Testis (tissue), 3 donors: ENCODE results near the gene LST1. TPM values are rescaled to one million over a fixed set of nuclear protein-coding genes. Genes with fewer than 3 reads are reported as not detected.

Experiments used
- DNase-seq: peaks from one replicate; pipeline ENCODE4 v3.0.0-alpha.2; 2019
- H3K27ac ChIP-seq, 2 donors: fragments of 200-600 bp; sonication (generic); one replicate each; pipeline ENCODE4 v1.5.1; 2019
- H3K27me3 ChIP-seq: fragments of 200-600 bp; sonication (generic); one replicate; pipeline ENCODE4 v1.5.1; 2019
- H3K36me3 ChIP-seq: fragments of 200-600 bp; sonication (generic); one replicate; pipeline ENCODE4 v1.5.1; 2017; ENCODE audit warnings: low read depth; ENCODE audit errors: missing control alignments
- H3K4me1 ChIP-seq: fragments of 200-600 bp; sonication (generic); one replicate; pipeline ENCODE4 v1.5.1; 2019
- H3K4me3 ChIP-seq, 2 donors: fragments of 200-600 bp; sonication (generic); one replicate each; pipeline ENCODE4 v1.5.1; 2017 to 2019
- H3K9me3 ChIP-seq: fragments of 200-600 bp; sonication (generic); one replicate; pipeline ENCODE4 v1.5.1; 2017
- POLR2A ChIP-seq: fragments of 450-650 bp; IDR thresholded peaks from one replicate; pipeline ENCODE4 v1.6.1; 2017; ENCODE audit warnings: antibody characterized with exemption, mild to moderate bottlenecking, moderate library complexity
- WGBS, 2 donors: methylation state at CpG; one replicate each; pipeline ENCODE4 v1.1.5; 2018; 5-methylcytosine and 5-hydroxymethylcytosine counted together
- intact Hi-C: fragments of 100-400 bp; cut with DNase I; formaldehyde crosslinking; loops from one replicate; pipeline ENCODE4 v1.15.1; 2023; ENCODE audit warnings: low total_unique reads
- polyA plus RNA-seq: library from polyadenylated mRNA; stranded (reverse); fragments of 350-450 nt; fragmentation: Illumina TruSeq; extraction: RNeasy Lipid Tissue Mini Kit (QIAGEN cat#74804); gene quantifications from one replicate; pipeline ENCODE4 v1.2.3, GENCODE V29; 2014; ENCODE audit warnings: low read depth, low replicate concordance; ENCODE audit not compliant: insufficient read depth
- total RNA-seq, 2 donors: library from RNA; depleted of rRNA; stranded (reverse); fragments of >200 nt; gene quantifications; one replicate each; pipeline ENCODE4 v1.2.3, GENCODE V29; 2016
- TF ChIP-seq, protein P1 (sequence below), 3 experiments: fragments of 450-650 bp in 2 of 3; fragments of 200-600 bp in 1 of 3; sonication (generic) in 1 of 3; IDR thresholded peaks; one replicate each; pipeline ENCODE4 v1.5.1; 2016 to 2019; ENCODE audit warnings: antibody characterized with exemption in 3 of 3, mild to moderate bottlenecking in 2 of 3, moderate library complexity in 1 of 3

Gene LST1
- total and polyA plus RNA-seq, 3 donors from 2014 or later = 0.71 to 13.0 (median 1.2) TPM

DNA sequence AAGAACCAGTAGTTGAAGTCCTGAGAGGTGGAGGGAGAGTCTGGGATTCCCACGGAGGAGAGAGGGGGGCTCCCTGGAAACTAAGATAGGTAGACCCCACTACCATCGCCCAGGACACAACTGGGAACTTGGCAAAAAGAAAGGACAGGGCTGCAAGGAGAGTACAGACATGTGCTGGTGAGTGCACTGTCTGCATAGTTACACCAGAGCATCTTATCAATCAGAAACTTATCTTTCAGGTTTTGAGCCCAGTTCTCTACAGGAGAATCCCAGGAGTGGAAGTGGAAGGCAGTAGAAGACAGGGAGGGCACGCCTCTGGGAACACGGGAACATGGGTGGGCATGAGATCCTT lies 26.5 kb upstream of the LST1 start:
- Histone ChIP-seq H3K4me3 (no peak overlapping the region), H3K4me1 (no peaks in the 10 kb centered on the region), H3K36me3 (no peaks in the 10 kb centered on the region), H3K27ac (no peak overlapping the region), H3K27me3 (no peaks in the 10 kb centered on the region), H3K9me3 (no peaks in the 10 kb centered on the region)
- no peak for DNase-seq
- intact Hi-C loops = no loop called here
- TF ChIP-seq POLR2A = no peak
- TF ChIP-seq, protein P1, sequence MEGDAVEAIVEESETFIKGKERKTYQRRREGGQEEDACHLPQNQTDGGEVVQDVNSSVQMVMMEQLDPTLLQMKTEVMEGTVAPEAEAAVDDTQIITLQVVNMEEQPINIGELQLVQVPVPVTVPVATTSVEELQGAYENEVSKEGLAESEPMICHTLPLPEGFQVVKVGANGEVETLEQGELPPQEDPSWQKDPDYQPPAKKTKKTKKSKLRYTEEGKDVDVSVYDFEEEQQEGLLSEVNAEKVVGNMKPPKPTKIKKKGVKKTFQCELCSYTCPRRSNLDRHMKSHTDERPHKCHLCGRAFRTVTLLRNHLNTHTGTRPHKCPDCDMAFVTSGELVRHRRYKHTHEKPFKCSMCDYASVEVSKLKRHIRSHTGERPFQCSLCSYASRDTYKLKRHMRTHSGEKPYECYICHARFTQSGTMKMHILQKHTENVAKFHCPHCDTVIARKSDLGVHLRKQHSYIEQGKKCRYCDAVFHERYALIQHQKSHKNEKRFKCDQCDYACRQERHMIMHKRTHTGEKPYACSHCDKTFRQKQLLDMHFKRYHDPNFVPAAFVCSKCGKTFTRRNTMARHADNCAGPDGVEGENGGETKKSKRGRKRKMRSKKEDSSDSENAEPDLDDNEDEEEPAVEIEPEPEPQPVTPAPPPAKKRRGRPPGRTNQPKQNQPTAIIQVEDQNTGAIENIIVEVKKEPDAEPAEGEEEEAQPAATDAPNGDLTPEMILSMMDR (IDR thresholded peaks at IDR 0.05) = no peak
- WGBS, 2 donors = 77 to 84% methylated on average over 4 of the region's 4 CpGs

DNA sequence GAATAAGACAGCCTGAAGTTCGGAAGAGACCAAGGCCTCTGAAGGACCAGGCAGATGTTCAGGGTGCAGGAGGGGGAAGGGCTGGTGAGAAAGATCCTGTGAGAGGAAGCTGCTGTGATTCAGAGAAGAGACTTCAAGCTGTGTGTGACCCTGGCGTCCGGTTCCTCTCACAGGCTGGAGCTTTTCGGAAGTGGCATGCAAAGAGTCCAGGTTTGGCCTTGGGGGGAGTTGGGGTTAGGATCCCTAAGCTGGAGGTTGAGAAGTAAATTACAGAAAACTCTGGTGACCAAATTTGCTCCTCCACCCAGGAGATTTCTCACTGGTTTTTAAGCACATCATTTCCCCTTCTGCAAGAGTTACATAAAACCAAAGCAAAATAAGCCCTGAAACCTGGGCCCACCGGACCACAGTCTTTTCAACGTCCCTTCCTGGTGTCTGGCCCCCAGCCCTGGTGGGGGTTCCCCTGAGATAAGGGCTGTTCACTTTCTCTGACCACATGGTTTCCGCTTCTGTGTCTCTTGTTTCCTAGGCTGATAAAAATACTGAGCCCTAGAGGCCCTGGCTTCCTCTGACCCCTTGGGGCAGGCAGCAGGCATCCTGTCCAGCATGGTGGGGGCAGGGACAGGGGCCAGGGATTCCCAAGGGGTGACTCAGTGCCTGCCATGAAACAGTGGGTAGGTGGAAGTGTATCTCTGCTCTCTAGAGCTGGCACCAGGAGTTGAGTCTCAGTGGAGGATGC lies 25.9 kb upstream of the LST1 start:
- H3K9me3 ChIP-seq = no peaks in the 10 kb centered on the region
- H3K36me3 ChIP-seq = no peaks in the 10 kb centered on the region
- H3K4me3 ChIP-seq = no peak overlapping the region
- H3K4me1 ChIP-seq = no peaks in the 10 kb centered on the region
- no peaks in the 10 kb centered on the region for H3K27me3 ChIP-seq
- WGBS, 2 donors = 68 to 69% methylated on average over 7 of the region's 7 CpGs
- intact Hi-C loops = no loop called here
- TF ChIP-seq, protein P1 (IDR thresholded peaks at IDR 0.05) = no peak
- no peak for TF ChIP-seq POLR2A
- no peak overlapping the region for H3K27ac ChIP-seq
- no peak for DNase-seq

DNA sequence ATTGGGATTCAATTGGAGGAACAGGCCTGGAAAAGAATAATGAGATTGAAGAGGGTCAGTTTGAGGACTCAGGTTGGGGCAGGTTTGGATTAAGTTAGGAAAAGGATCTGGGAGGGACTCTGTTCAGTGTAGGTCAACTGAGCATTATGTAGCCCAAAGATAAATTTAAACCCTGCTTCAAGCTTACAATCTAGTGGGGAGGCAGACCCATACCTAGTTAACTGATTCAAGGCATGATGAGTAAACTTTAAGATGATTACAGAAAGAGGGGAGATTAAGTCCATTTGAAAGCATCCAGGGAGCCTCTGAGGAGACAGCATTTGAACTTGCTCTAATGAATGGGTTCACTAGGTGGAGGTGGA lies 25.4 kb upstream of the LST1 start:
- intact Hi-C loops = no loop called here
- H3K4me3 ChIP-seq = no peak overlapping the region
- no peak for DNase-seq
- H3K27me3 ChIP-seq = no peaks in the 10 kb centered on the region
- TF ChIP-seq, protein P1 (IDR thresholded peaks at IDR 0.05) = no peak
- no peak for TF ChIP-seq POLR2A
- H3K4me1 ChIP-seq = no peaks in the 10 kb centered on the region
- no peaks in the 10 kb centered on the region for H3K9me3 ChIP-seq
- no peak overlapping the region for H3K27ac ChIP-seq
- H3K36me3 ChIP-seq = no peaks in the 10 kb centered on the region

DNA sequence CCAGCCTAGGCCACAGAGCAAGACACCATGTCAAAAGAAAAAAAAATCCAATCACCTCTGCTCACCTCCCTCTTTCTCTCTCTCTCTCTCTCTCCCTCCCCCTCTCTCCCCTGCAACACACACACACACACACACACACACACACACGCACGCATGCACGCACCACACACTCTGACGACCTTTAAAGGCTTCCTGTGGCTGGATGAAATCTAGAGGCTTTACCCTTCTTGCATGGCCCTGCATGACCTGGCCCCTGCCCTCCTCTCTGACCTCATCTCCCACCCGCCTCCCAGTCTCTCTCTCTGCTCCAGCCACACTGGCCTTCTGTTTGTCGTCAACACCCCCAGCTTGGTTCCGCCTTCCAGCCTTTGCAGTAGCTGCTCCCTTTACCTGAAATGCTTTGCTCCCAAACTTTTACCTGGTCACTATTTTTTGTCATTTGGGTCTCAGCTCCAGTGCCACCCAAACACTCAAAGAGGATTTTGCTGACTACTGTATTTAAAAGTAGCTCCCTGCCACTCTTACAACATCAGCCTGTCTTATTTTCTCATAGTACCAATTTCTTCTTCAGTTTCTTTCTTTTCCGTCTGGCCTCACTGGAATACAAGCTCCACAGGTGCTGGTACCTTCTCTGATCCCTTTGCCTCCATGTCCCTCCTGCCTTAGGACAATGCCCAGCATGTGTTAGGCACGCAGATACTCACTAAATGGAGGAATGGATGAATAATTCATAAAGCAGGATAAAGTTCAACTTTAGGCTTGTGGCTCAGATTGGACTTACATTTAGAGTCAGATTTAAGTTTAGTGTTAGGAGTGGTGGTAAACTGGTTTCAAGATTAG lies 18.3 kb upstream of the LST1 start:
- no peak for TF ChIP-seq POLR2A
- TF ChIP-seq, protein P1 (IDR thresholded peaks at IDR 0.05) = no peak
- intact Hi-C loops = no loop called here
- DNase-seq = no peak
- Histone ChIP-seq H3K4me1 (no peaks in the 10 kb centered on the region), H3K9me3 (no peaks in the 10 kb centered on the region), H3K4me3 (no peak overlapping the region), H3K36me3 (no peaks in the 10 kb centered on the region), H3K27me3 (no peaks in the 10 kb centered on the region), H3K27ac (no peak overlapping the region)
- WGBS, 2 donors = 52 to 66% methylated on average over 7 to 9 of the region's 9 CpGs
